Measurements from ENCODE around the gene TRIM47. TPM values are rescaled to one million over a fixed set of nuclear protein-coding genes. Genes with fewer than 3 reads are reported as not detected.

The TRIM47 gene
- total RNA-seq, 4 donors from 2014 or later = 6.8 to 70.1 (median 19.0) TPM

DNA sequence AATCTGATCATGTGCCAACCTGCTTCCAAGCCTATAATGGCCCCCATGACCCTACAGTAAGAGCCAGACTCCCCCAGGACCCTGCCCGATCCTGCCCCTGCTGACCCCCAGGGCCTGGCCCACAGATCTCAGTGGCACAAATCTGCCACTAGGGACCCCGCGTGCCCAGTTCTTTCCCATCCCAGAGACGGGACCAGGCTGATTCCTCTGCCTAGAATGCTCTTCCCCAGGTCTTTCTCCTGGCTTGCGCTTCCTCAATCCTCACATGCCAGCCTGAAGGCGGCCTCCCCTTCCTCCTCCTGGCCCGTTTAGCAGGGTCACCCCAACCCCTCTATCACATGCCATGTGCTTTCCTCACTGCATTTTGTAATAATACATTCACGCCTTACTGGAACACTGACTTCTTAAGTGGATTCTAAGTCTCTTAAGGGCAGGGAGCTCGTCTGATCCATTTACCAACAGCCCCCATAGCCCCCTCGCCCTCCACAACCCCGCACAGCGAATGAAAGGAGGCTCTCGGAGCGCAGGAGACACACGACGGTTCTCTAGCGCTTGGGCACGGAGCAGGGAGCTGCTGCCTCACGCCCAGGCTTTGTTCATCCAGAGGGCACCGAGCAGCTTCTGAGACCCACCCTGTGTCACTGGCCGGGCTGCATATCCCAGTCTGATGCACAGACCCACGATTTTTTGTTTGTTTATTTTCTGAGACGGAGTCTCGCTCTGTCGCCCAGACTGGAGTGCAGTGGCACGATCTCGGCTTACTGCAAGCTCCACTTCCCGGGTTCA is 17.2 kb upstream of the TRIM47 start:
- intact Hi-C loops (cut with DNase I; ENCODE audit: low total_unique reads) = loop anchor here (10.0 kb wide), 1 partner anchor 51 kb away; the partner anchor contains the start of gene UNC13D
- peak overlapping the region; percentile 70 to 89 for H3K4me3 ChIP-seq
- H3K36me3 ChIP-seq = no peaks in the 10 kb centered on the region
- H3K4me1 ChIP-seq = peaks cover 0 to 13% of the 10 kb centered on the region in 2 donors
- DNase-seq = peak in 1 of 2 donors; percentile 35
- peak overlapping the region; percentile 92 to 93 for H3K27ac ChIP-seq
- no peaks in the 10 kb centered on the region for H3K9me3 ChIP-seq
- no peaks in the 10 kb centered on the region for H3K27me3 ChIP-seq
- TF ChIP-seq POLR2A (IDR thresholded peaks at IDR 0.05) = no peak
- TF ChIP-seq, protein P1, sequence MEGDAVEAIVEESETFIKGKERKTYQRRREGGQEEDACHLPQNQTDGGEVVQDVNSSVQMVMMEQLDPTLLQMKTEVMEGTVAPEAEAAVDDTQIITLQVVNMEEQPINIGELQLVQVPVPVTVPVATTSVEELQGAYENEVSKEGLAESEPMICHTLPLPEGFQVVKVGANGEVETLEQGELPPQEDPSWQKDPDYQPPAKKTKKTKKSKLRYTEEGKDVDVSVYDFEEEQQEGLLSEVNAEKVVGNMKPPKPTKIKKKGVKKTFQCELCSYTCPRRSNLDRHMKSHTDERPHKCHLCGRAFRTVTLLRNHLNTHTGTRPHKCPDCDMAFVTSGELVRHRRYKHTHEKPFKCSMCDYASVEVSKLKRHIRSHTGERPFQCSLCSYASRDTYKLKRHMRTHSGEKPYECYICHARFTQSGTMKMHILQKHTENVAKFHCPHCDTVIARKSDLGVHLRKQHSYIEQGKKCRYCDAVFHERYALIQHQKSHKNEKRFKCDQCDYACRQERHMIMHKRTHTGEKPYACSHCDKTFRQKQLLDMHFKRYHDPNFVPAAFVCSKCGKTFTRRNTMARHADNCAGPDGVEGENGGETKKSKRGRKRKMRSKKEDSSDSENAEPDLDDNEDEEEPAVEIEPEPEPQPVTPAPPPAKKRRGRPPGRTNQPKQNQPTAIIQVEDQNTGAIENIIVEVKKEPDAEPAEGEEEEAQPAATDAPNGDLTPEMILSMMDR (IDR thresholded peaks at IDR 0.05) = peak in 2 of 4 experiments; percentile 20 to 38

DNA sequence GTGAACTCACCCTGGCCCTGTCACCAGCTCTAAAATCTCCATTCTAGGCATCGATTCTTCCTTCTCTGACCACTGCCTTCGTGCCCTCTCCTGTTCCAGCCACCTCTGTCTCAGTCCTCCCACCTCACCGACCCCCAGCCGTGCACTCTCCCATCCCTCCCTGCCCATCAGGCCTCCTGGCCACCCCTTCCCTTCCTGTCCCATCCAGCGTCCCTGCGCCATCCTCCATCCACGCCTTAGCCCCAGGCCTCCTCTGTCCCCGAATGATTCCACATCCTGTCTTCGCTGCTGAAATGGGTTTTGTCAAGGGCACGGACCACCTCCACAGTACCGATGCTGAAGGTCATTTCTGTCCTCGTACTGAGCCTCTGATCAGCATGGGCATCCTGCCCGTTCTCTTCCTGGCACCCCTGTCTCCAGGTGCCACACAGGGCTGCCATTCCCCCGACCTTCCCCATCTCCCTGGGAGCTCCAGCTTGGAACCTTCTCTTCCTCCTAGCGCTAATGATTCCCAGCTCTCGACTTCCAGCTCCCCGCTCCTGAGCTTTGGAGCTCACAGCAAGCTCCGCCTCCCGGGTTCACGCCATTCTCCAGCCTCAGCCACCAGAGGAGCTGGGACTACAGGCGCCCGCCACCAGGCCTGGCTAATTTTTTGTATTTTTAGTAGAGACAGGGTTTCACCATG is 15.8 kb upstream of the TRIM47 start:
- Histone ChIP-seq H3K27me3 (no peaks in the 10 kb centered on the region), H3K9me3 (no peaks in the 10 kb centered on the region), H3K4me3 (no peak overlapping the region), H3K36me3 (no peaks in the 10 kb centered on the region), H3K4me1 (peaks cover 0 to 13% of the 10 kb centered on the region in 2 donors), H3K27ac (peak overlapping the region; percentile 92 to 93)
- DNase-seq = peak in 1 of 2 donors; percentile 55
- no peak for TF ChIP-seq POLR2A (IDR thresholded peaks at IDR 0.05)
- intact Hi-C loops (cut with DNase I; ENCODE audit: low total_unique reads) = loop anchor here (10.0 kb wide), 1 partner anchor 49 kb away; the partner anchor contains the start of gene UNC13D

DNA sequence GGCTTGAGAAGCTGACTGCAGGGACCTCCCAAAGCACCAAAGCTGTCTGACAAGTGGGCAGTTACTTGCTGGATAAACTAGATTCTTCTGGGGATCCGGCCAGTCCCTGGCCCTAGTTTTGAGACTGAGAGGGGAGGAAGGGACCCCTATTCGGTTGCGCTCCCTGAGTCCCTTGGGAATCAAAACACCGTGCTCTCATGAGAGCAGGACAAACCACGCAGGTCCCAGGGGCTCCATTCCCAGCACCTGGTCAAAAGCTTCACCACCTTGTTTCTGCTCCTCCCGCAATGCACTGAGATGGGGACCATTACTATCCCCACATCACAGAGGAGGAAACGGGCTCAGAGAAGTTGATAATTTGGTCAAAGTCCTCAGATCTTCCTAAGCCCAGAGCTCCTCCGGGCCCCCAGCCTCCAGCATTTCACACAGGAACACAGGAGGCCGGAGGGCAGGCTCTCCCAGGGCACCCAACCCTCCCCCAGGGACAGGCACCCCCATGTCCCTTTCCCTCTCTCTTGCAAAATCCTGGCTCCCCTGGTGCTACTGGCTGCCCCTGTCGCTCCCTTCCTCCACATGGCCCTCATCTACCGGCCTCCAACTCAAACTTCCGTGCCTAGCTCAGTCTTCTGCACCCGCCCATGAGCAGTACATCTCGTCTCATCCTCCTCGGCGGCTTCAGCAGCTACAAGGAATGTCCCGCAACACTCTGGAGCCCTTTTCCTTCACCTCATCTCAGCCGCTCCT is 15.1 kb upstream of the TRIM47 start:
- Histone ChIP-seq H3K27me3 (no peaks in the 10 kb centered on the region), H3K4me3 (no peak overlapping the region), H3K27ac (no peak overlapping the region), H3K4me1 (peaks cover 0 to 13% of the 10 kb centered on the region in 2 donors), H3K9me3 (no peaks in the 10 kb centered on the region), H3K36me3 (no peaks in the 10 kb centered on the region)
- intact Hi-C loops (cut with DNase I; ENCODE audit: low total_unique reads) = loop anchor here (10.0 kb wide), 1 partner anchor 49 kb away; the partner anchor contains the start of gene UNC13D
- no peak for TF ChIP-seq POLR2A (IDR thresholded peaks at IDR 0.05)
- no peak for DNase-seq

DNA sequence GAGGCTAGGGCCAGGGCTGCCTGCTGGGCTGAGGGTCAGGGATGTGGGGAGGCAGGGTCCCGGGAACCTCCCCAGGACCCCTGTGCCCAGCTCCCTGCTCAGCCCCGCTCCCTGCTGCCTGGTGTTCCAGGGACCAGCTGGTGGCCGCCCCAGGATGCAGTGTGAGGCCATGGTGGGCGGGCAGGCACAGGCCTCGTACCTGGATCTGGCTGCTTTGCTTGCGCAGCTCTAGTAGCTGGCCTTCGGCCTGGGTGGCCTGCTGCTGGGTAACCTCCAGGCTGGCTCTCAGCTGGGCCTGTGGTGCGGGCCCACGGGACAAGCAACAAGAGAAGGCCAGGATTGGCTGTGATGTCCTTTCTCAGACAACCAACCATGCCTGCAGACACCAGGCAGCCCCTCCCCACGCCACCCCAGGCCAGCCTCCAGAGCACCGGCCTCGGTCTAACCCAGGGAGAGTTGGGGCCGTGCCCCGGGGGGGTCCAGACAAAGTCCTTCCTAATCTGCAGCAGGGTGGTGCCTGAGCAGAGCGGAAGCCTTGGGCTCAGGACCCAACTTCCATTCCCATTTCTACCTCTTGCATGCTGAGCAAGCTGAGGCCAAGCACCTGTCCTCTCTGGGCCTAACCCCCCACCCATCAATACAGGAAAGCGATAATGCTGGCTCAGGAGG is 14.3 kb upstream of the TRIM47 start:
- Histone ChIP-seq H3K9me3 (no peaks in the 10 kb centered on the region), H3K27ac (no peak overlapping the region), H3K4me1 (peaks cover 0 to 13% of the 10 kb centered on the region in 2 donors), H3K36me3 (no peaks in the 10 kb centered on the region), H3K27me3 (no peaks in the 10 kb centered on the region), H3K4me3 (no peak overlapping the region)
- no peak for DNase-seq
- no peak for TF ChIP-seq POLR2A (IDR thresholded peaks at IDR 0.05)
- TF ChIP-seq, protein P1 (IDR thresholded peaks at IDR 0.05) = no peak
- intact Hi-C loops (cut with DNase I; ENCODE audit: low total_unique reads) = loop anchor here (10.0 kb wide), 1 partner anchor 48 kb away; the partner anchor contains the start of gene UNC13D

DNA sequence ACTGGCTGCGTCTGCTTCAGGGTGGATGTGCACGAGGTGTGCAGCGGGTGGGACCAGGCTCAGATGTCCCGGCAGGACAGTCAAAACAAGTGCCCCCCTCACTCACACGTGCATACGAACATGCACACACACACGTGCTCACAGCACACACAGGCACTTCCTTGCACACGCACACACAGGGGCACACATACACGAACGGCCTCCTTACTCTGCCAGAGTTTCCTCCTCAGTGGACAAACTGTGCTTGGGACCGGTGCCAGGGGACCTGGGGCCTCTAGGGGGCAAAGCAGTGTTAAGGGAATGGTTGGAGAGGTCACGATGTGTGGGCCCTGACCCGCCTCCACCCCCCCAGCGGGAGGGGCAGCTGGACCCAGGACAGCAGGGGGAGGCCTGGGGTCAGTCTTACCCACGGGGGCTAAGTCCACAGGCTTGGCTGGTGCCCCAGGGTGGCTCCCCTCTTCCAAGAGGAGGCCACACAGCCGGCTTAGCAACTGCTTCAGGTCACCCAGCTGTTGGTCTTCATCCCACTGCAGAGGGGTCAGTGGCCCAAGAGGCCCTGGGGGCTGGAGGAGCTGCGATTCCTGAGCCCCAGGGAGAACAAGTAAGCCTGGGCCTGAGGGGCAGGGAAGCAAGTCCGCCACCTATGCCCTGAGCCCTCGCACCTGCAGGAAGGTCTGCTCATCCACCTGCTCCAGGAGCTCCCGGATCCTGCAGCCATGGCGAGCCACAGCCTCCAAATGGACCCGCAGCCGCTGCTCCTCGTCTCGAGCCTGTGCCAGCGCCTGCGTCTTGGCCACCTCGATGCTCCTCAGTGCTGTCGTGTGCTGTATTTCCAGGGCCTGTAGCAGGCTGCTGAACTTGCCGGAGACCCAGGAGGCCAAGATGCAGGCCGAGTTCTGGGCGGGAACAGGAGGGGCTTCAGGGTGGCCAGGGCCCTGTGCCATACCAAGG is 13.5 kb upstream of the TRIM47 start:
- H3K27ac ChIP-seq = no peak overlapping the region
- DNase-seq = no peak
- intact Hi-C loops (cut with DNase I; ENCODE audit: low total_unique reads) = loop anchor here (10.0 kb wide), 1 partner anchor 47 kb away; the partner anchor contains the start of gene UNC13D

More for the DNA sequence above, 13.5 kb upstream of the TRIM47 start:
- no peaks in the 10 kb centered on the region for H3K36me3 ChIP-seq
- H3K9me3 ChIP-seq = no peaks in the 10 kb centered on the region
- no peak for TF ChIP-seq POLR2A (IDR thresholded peaks at IDR 0.05)
- H3K4me1 ChIP-seq = peaks cover 0 to 13% of the 10 kb centered on the region in 2 donors
- no peak overlapping the region for H3K4me3 ChIP-seq
- H3K27me3 ChIP-seq = no peaks in the 10 kb centered on the region

Measured in uterus (tissue), 4 donors.